ENCODE results near the gene SIL1. TPM values are rescaled to one million over a fixed set of nuclear protein-coding genes. Genes with fewer than 3 reads are reported as not detected.

SIL1 gene
- total RNA-seq, 1 experiment from 2014 or later: 114 TPM

DNA sequence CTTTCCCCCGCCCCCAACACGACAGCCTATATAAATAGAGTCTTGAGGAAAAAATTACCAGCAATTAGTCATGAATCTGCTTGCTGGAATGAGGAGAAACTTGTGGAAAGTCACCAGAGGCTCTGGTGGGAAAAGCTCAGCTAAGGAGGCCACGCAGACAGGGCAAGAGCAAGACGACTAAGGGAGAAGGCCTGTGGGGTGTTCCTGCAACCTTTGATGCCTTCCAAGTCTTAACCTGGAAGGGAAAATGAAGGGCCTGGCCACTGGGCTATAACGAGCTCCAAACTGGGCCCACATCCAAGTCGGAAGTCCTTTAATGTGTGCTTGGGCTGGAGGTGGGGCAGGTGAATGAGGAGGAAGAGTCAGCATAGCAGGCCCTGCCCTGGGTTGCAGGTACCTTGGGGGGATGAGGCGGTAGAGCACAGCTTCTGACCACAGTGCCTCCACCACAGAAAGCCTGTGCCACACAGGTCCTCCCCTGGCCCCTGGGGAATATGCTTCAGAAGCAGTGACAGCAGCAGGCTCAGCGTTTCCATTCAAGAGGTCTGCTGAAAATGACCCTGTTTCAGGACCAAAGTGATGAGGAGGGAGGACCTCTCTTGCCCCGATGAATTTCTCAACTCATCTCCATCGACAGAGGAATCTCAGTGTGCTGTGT lies 230.2 kb downstream of the SIL1 start:
- TF ChIP-seq, protein P1, sequence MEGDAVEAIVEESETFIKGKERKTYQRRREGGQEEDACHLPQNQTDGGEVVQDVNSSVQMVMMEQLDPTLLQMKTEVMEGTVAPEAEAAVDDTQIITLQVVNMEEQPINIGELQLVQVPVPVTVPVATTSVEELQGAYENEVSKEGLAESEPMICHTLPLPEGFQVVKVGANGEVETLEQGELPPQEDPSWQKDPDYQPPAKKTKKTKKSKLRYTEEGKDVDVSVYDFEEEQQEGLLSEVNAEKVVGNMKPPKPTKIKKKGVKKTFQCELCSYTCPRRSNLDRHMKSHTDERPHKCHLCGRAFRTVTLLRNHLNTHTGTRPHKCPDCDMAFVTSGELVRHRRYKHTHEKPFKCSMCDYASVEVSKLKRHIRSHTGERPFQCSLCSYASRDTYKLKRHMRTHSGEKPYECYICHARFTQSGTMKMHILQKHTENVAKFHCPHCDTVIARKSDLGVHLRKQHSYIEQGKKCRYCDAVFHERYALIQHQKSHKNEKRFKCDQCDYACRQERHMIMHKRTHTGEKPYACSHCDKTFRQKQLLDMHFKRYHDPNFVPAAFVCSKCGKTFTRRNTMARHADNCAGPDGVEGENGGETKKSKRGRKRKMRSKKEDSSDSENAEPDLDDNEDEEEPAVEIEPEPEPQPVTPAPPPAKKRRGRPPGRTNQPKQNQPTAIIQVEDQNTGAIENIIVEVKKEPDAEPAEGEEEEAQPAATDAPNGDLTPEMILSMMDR (IDR thresholded peaks at IDR 0.05; ENCODE audit: unreplicated experiment): no peak
- ChIA-PET POLR2A (interaction anchor here (1.1 kb wide), 1 partner anchor 16 kb away, joined by 4 read pairs; no protein-coding TSS in a partner anchor), CTCF (interaction anchor here (0.5 to 1.1 kb wide), 3 partner anchors 9 to 294 kb away, joined by 3 read pairs; no protein-coding TSS in a partner anchor)
- intact Hi-C loops (cut with micrococcal nuclease): no loop called here
- Mint-ChIP-seq H3K4me3 (ENCODE audit: unreplicated experiment) (no peak overlapping the region), H3K4me1 (ENCODE audit: insufficient read depth, unreplicated experiment) (peaks cover 16% of the 10 kb centered on the region), H3K27me3 (ENCODE audit: insufficient read depth, unreplicated experiment) (no peaks in the 10 kb centered on the region), H3K36me3 (ENCODE audit: insufficient read depth, unreplicated experiment) (peaks cover 8% of the 10 kb centered on the region), H3K27ac (ENCODE audit: low read depth, unreplicated experiment) (no peak overlapping the region), H3K9me3 (ENCODE audit: unreplicated experiment) (no peaks in the 10 kb centered on the region)
- no TSS peak for BruUV-seq (replicated peaks)
- DNase-seq (ENCODE audit: unreplicated experiment): peak; percentile 26

DNA sequence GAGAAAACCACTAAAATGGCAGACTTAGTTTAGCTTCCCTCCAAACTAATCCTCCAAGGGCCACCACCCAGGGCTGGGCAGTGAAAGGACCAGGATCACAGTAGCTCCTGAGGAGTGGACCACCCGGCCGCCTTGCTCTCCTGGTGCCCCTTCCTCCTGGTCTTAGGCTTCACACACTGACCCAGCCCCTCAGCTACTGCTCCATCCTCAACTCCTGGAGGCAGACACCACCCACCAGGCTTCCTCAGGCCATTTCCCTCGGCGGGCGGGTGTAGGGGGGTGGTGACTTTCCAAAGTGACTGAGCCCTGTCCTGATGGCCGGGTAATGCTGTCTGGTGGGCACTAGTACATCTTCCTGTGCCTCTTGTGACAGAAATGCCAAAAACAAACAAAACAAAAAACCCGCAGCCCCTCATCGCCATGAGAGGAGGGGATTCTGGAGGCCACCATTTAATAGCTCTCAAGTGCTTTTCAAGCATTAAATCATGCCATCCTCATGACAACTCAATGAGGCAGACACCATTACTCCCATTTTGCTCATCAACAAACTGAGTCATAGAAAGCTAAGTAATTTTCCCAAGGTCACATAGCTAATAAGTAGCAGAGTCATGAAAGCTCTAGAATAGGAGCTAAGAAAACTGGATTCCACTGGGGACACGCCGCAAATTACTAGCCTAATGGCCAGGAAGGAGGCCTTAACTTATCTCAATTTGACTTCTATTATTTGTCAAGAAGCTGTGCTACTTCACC lies 231.8 kb downstream of the SIL1 start:
- no TSS peak for BruUV-seq (replicated peaks)

DNA sequence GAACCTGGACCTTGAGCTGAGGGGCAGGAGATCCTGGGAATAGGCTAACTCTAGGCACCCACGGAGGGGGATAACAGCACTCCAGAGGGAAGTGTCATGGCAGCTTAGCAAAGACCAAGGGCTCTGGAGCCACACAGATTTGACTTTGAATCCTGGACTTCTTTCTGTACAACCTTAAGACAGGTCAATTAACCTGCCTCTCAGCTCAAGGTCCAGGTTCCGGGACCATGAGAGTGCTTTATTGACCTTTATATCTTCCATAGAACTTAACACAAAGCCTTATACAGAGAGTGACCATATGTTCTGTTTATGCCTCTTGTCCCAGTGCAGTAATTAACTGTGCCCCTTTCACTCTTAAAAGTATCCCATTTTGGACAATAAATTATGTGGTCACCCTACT lies 232.5 kb downstream of the SIL1 start:
- TF ChIP-seq, protein P1 (IDR thresholded peaks at IDR 0.05; ENCODE audit: unreplicated experiment): no peak
- POLR2A ChIA-PET: no interaction called here
- DNase-seq (ENCODE audit: unreplicated experiment): no peak
- Mint-ChIP-seq H3K27ac (ENCODE audit: low read depth, unreplicated experiment) (no peak overlapping the region), H3K27me3 (ENCODE audit: insufficient read depth, unreplicated experiment) (no peaks in the 10 kb centered on the region), H3K4me3 (ENCODE audit: unreplicated experiment) (no peak overlapping the region), H3K36me3 (ENCODE audit: insufficient read depth, unreplicated experiment) (peaks cover 15% of the 10 kb centered on the region), H3K9me3 (ENCODE audit: unreplicated experiment) (no peaks in the 10 kb centered on the region), H3K4me1 (ENCODE audit: insufficient read depth, unreplicated experiment) (peaks cover 16% of the 10 kb centered on the region)
- no TSS peak for BruUV-seq (replicated peaks)
- intact Hi-C loops (cut with micrococcal nuclease): no loop called here
- CTCF ChIA-PET: interaction anchor here (0.6 kb wide), 1 partner anchor 8 kb away, joined by 3 read pairs; no protein-coding TSS in a partner anchor

More for the DNA sequence above, 231.8 kb downstream of the SIL1 start:
- intact Hi-C loops (cut with micrococcal nuclease): no loop called here
- Mint-ChIP-seq H3K9me3 (ENCODE audit: unreplicated experiment) (no peaks in the 10 kb centered on the region), H3K36me3 (ENCODE audit: insufficient read depth, unreplicated experiment) (peaks cover 8% of the 10 kb centered on the region), H3K27ac (ENCODE audit: low read depth, unreplicated experiment) (no peak overlapping the region), H3K27me3 (ENCODE audit: insufficient read depth, unreplicated experiment) (no peaks in the 10 kb centered on the region), H3K4me1 (ENCODE audit: insufficient read depth, unreplicated experiment) (peaks cover 16% of the 10 kb centered on the region), H3K4me3 (ENCODE audit: unreplicated experiment) (no peak overlapping the region)
- ChIA-PET POLR2A (interaction anchor here (0.7 kb wide), 1 partner anchor 613 kb away, joined by 3 read pairs; no protein-coding TSS in a partner anchor), CTCF (interaction anchor here (0.6 to 1.2 kb wide), 2 partner anchors 8 to 9 kb away, joined by 3 to 4 read pairs; no protein-coding TSS in a partner anchor)
- no peak for DNase-seq (ENCODE audit: unreplicated experiment)
- TF ChIP-seq, protein P1 (IDR thresholded peaks at IDR 0.05; ENCODE audit: unreplicated experiment): no peak

DNA sequence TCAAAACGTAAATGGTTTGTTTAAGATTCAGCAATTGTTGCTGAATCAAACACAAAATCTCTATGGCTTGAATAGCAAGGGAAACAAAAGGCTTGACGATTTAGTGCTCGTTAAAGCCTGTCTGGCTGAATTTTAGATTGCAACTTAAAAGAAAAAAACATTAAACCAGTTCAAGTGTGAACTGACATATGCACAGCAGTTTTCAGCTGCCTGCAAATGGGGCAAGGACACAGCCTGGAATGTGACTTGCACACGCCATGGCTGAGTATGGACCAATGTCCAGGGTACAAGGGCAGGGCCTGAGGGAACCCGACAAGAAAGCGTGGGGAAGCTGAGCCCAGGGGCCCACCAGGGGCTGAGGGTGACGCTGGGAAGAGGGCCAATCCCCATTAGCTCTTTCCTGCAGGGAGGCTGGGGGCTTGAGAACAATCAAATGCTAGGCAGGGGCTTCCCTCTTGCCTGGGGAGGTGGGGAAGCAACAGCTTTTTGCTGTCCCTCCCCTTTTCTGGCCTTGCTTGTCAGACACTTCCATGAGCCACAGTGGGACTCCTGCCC lies 233.4 kb downstream of the SIL1 start:
- ChIA-PET POLR2A (interaction anchor here (0.7 to 1.9 kb wide), 2 partner anchors 234 to 343 kb away, joined by 4 to 5 read pairs; partner anchors contain the start of gene SIL1), CTCF (interaction anchor here (0.9 kb wide), 1 partner anchor 297 kb away, joined by 4 read pairs; no protein-coding TSS in a partner anchor)
- TF ChIP-seq, protein P1 (IDR thresholded peaks at IDR 0.05; ENCODE audit: unreplicated experiment): no peak

More for the DNA sequence above, 233.4 kb downstream of the SIL1 start:
- BruUV-seq (replicated peaks): no TSS peak
- intact Hi-C loops (cut with micrococcal nuclease): no loop called here
- DNase-seq (ENCODE audit: unreplicated experiment): no peak
- Mint-ChIP-seq H3K27ac (ENCODE audit: low read depth, unreplicated experiment) (no peak overlapping the region), H3K4me3 (ENCODE audit: unreplicated experiment) (no peak overlapping the region), H3K9me3 (ENCODE audit: unreplicated experiment) (no peaks in the 10 kb centered on the region), H3K4me1 (ENCODE audit: insufficient read depth, unreplicated experiment) (peaks cover 16% of the 10 kb centered on the region), H3K27me3 (ENCODE audit: insufficient read depth, unreplicated experiment) (no peaks in the 10 kb centered on the region), H3K36me3 (ENCODE audit: insufficient read depth, unreplicated experiment) (peaks cover 15% of the 10 kb centered on the region)

Data from MCF 10A (cell line).